Calu3 (cell line): ENCODE measurements around the gene HK1. TPM values are rescaled to one million over a fixed set of nuclear protein-coding genes. Genes with fewer than 3 reads are reported as not detected.

Source experiments
- BruUV-seq: library from RNA; stranded (reverse); fragments of 400-500 nt; replicated peaks from 2 replicates; lab custom pipeline; 2021; lab: Mats Ljungman, UMichigan
- CTCF ChIA-PET: fragments of 300-600 bp; sonication (Branson Sonifier 250); formaldehyde crosslinking; loops from one replicate; lab custom pipeline; 2022; ENCODE audit warnings: antibody characterized with exemption; lab: Charles Lee
- DNase-seq: peaks from one replicate; pipeline ENCODE4 v3.0.0; 2022
- H3K27ac Mint-ChIP-seq: one replicate; pipeline ENCODE4 v1.8.0; 2022; ENCODE audit warnings: mixed read lengths; ENCODE audit not compliant: unreplicated experiment
- H3K27me3 Mint-ChIP-seq: one replicate; pipeline ENCODE4 v1.8.0; 2022; ENCODE audit warnings: mixed read lengths; ENCODE audit not compliant: unreplicated experiment
- H3K36me3 Mint-ChIP-seq: one replicate; pipeline ENCODE4 v1.8.0; 2022; ENCODE audit warnings: mild to moderate bottlenecking, moderate library complexity, mixed read lengths; ENCODE audit not compliant: insufficient read depth, unreplicated experiment
- H3K4me1 Mint-ChIP-seq: one replicate; pipeline ENCODE4 v1.8.0; 2022; ENCODE audit warnings: mild to moderate bottlenecking, low read depth, mixed read lengths; ENCODE audit not compliant: unreplicated experiment
- H3K4me3 Mint-ChIP-seq: one replicate; pipeline ENCODE4 v1.8.0; 2022; ENCODE audit warnings: mild to moderate bottlenecking, low read depth, moderate library complexity, mixed read lengths; ENCODE audit not compliant: unreplicated experiment
- H3K9me3 Mint-ChIP-seq: one replicate; pipeline ENCODE4 v1.8.0; 2022; ENCODE audit warnings: low read depth, mixed read lengths; ENCODE audit not compliant: unreplicated experiment
- CTCF ChIP-seq: fragments of 200-600 bp; IDR thresholded peaks from one replicate; pipeline ENCODE4 v1.8.0; 2022; ENCODE audit warnings: antibody characterized with exemption; ENCODE audit not compliant: unreplicated experiment
- intact Hi-C: fragments of 100-400 bp; cut with micrococcal nuclease; formaldehyde crosslinking; loops from one replicate; pipeline ENCODE4 v1.10.0; 2022; ENCODE audit not compliant: unreplicated experiment
- total RNA-seq: library from RNA; stranded (reverse); gene quantifications from 2 replicates; pipeline ENCODE4 v1.2.3, GENCODE V29; 2022

HK1 gene
- total RNA-seq, 1 experiment from 2014 or later = 58.8 TPM

DNA sequence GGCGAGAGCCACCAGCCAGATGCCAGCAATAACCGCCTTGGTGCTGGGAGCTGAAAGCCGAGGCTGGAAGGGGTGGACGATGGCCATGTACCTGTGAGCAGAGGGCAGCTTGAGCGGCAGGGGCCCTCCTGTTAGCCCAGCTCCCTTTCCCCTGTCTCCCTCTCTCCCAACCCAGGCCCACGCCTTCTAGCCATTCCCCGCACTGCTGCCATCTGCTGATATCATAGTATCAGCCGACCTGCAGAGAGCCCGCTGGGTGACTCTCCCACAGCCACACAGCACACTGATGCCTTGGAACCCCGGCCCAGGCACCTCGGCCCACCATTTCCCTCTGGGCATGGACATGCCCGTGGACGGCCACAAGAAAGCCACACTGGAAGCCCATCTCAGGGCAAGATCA lies 136.8 kb downstream of the HK1 start:
- no peak for DNase-seq
- H3K27ac Mint-ChIP-seq = no peak overlapping the region
- BruUV-seq = no TSS peak
- H3K4me1 Mint-ChIP-seq = peaks cover 10% of the 10 kb centered on the region
- H3K9me3 Mint-ChIP-seq = no peaks in the 10 kb centered on the region
- no peak for TF ChIP-seq CTCF
- intact Hi-C loops = no loop called here
- CTCF ChIA-PET = no interaction called here
- no peak overlapping the region for H3K4me3 Mint-ChIP-seq
- peaks cover 3% of the 10 kb centered on the region for H3K36me3 Mint-ChIP-seq
- no peaks in the 10 kb centered on the region for H3K27me3 Mint-ChIP-seq

DNA sequence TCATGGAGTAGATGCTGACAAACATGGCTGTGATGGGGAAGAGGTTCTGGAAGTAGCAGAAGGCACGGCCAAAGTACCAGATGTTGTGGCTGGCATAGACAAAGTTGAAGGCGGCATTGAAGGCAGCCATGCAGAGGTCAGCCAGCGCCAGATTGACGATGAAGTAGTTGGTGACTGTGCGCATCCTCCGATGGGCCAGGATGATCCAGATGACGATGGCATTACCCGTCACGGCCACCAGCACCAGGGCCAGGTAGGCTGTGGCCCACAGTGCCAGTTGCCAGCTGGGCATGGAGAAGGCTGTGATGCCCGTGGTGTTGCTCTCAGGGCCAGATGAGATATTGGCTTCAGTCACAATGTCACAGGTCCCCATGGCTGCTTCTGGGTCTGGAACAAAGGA lies 137.7 kb downstream of the HK1 start:
- TF ChIP-seq CTCF = no peak
- Mint-ChIP-seq H3K9me3 (no peaks in the 10 kb centered on the region), H3K36me3 (peaks cover 3% of the 10 kb centered on the region), H3K27ac (no peak overlapping the region), H3K27me3 (no peaks in the 10 kb centered on the region), H3K4me1 (peaks cover 10% of the 10 kb centered on the region), H3K4me3 (no peak overlapping the region)
- no TSS peak for BruUV-seq
- intact Hi-C loops = no loop called here
- DNase-seq = no peak
- CTCF ChIA-PET = no interaction called here

DNA sequence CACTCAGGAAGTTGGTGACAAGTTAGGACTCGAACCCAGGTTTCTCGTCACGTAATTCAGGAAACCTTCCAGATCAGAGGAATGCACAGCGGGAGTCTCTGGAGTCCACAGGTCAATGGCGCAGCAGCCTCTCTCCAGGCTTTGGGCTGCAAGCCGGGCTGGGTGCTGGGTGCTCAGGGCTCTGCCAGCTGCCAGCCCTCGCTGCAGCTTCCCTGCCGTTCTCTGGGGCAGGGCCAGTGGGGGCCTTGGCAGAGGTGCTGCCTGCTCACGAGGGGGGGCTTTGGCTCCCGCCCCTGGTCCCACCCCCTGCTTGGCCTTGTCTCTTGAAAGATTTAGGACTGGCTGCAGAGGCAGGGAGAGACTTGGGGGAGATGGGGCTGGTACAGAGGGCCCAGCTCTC lies 138.4 kb downstream of the HK1 start, which contains the start of gene TACR2:
Gene TACR2 (minus strand): TSS at position 224 of the 400 bp plus-strand sequence. CDS start 595 bp downstream, outside the sequence.
- no peak for DNase-seq
- Mint-ChIP-seq H3K36me3 (peaks cover 3% of the 10 kb centered on the region), H3K4me3 (no peak within 1 kb of the TSS), H3K4me1 (peaks cover 11% of the 10 kb centered on the region), H3K9me3 (no peaks in the 10 kb centered on the region), H3K27ac (no peak within 1 kb of the TSS), H3K27me3 (no peaks in the 10 kb centered on the region)
- no TSS peak for BruUV-seq
- TF ChIP-seq CTCF = no peak
- CTCF ChIA-PET = interaction anchor here (0.6 to 1.0 kb wide), 2 partner anchors 8 to 135 kb away, joined by 3 read pairs; no protein-coding TSS in a partner anchor
- intact Hi-C loops = no loop called here

DNA sequence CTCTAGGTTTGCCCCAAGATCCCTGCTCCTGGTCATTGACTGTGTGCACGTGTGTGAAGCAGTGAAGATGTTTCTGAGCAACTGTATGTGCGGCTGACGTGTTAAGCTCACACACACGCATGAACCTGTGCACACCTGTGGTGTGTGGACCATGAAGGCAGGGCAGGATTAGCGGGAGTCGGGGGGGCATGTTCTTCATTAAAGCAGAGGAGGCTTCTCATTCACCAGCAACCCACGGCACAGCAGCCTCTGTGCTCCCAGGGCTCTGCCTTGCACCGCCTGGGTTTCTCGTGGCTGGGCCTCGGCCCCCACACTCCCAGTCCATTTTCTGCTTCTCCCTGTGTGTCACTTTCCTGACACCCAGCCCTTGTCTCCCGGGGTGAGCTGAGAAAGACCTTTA lies 139.2 kb downstream of the HK1 start:
- no peak for TF ChIP-seq CTCF

More for the DNA sequence above, 139.2 kb downstream of the HK1 start:
- Mint-ChIP-seq H3K4me3 (no peak overlapping the region), H3K27ac (no peak overlapping the region), H3K27me3 (no peaks in the 10 kb centered on the region), H3K4me1 (peaks cover 20% of the 10 kb centered on the region), H3K36me3 (peaks cover 3% of the 10 kb centered on the region), H3K9me3 (no peaks in the 10 kb centered on the region)
- no TSS peak for BruUV-seq
- intact Hi-C loops = no loop called here
- CTCF ChIA-PET = interaction anchor here (0.6 to 2.6 kb wide), 5 partner anchors 8 to 134 kb away, joined by 3 to 10 read pairs (median 5); no protein-coding TSS in a partner anchor
- DNase-seq = no peak
